Adipose tissue (tissue), 3 donors: ENCODE results near the gene FGD1. TPM values are rescaled to one million over a fixed set of nuclear protein-coding genes. Genes with fewer than 3 reads are reported as not detected.

ENCODE experiments used
- H3K27ac ChIP-seq: one replicate; pipeline ENCODE4 v1.5.1; 2013; ENCODE audit warnings: low read depth, low read length
- WGBS, 3 donors: extraction: QIAGEN DNeasy Blood & Tissue Kit; methylation state at CpG; one replicate each; pipeline ENCODE4 v1.1.7; 2013; 5-methylcytosine and 5-hydroxymethylcytosine counted together
- polyA plus RNA-seq, 3 donors: library from polyadenylated mRNA; stranded (reverse); fragments of 200-250 nt; gene quantifications; one replicate each; pipeline ENCODE4 v1.2.3, GENCODE V29; 2013
- donor health status: healthy with polysubstance abuse.
- donor health status: Bipolar disorder and iron deficiency.
- donor health status: healthy.

The FGD1 gene
- polyA plus RNA-seq, 3 donors = 1.3 to 2.9 (median 1.7) TPM

GRCh38 chrX:54416965-54417364 is 79.1 kb downstream of the FGD1 start:
- H3K27ac ChIP-seq = no peak overlapping the region
- 74 to 91% (median 83%) methylated on average over 2 of the region's 2 CpGs for WGBS, 3 donors

GRCh38 chrX:54415534-54416350 is 80.3 kb downstream of the FGD1 start:
- no peak overlapping the region for H3K27ac ChIP-seq
- 15 to 49% (median 17%) methylated on average over 12 to 13 of the region's 13 CpGs for WGBS, 3 donors

- WGBS, 3 donors = 42 to 54% (median 49%) methylated on average over 2 to 3 of the region's 3 CpGs
- no peak overlapping the region for H3K27ac ChIP-seq
These were observed 82.3 kb downstream of the FGD1 start for GRCh38 chrX:54413753-54414152.

- 52 to 82% (median 59%) methylated on average over 1 of the region's 1 CpG for WGBS, 3 donors
- no peak overlapping the region for H3K27ac ChIP-seq
These were observed 84.3 kb downstream of the FGD1 start for GRCh38 chrX:54411732-54412131.

GRCh38 chrX:54407266-54407665 is 88.8 kb downstream of the FGD1 start:
- 38 to 45% (median 41%) methylated on average over 2 of the region's 2 CpGs for WGBS, 3 donors
- H3K27ac ChIP-seq = no peak overlapping the region

- H3K27ac ChIP-seq = no peak overlapping the region
- 87 to 97% (median 91%) methylated on average over 1 of the region's 1 CpG for WGBS, 3 donors
These were observed 98.9 kb downstream of the FGD1 start for GRCh38 chrX:54397113-54397512.

Other genes starting within 250 kb of the FGD1 start
- under 1 TPM; 0.15 to 0.45 (median 0.24) TPM for gene WNK3, start 138.2 kb downstream of the FGD1 start, polyA plus RNA-seq
- gene TSR2, start 55.8 kb downstream of the FGD1 start, polyA plus RNA-seq = 10 to 100 TPM; 20.8 to 62.5 (median 33.0) TPM
- gene GNL3L, start 34.0 kb upstream of the FGD1 start, polyA plus RNA-seq = 1 to 10 TPM; 4.7 to 7.6 (median 7.1) TPM